LNCaP clone FGC (cell line): ENCODE measurements around the gene CSNK1D.

Experiments used
- DNase-seq: peaks from one replicate; pipeline ENCODE4 v3.0.0-alpha.2; 2011; ENCODE audit warnings: low read depth
- H3K4me3 ChIP-seq: 2 replicates; pipeline ENCODE4 v1.5.1; 2011; ENCODE audit warnings: mild to moderate bottlenecking, low read depth, low read length, control low read depth
- TF ChIP-seq, protein P1 (sequence below): IDR thresholded peaks from 2 replicates; pipeline ENCODE4 v1.5.1; 2012; ENCODE audit warnings: mild to moderate bottlenecking; ENCODE audit not compliant: control insufficient read depth, insufficient read depth; ENCODE audit errors: extremely low read depth

CSNK1D gene

DNA sequence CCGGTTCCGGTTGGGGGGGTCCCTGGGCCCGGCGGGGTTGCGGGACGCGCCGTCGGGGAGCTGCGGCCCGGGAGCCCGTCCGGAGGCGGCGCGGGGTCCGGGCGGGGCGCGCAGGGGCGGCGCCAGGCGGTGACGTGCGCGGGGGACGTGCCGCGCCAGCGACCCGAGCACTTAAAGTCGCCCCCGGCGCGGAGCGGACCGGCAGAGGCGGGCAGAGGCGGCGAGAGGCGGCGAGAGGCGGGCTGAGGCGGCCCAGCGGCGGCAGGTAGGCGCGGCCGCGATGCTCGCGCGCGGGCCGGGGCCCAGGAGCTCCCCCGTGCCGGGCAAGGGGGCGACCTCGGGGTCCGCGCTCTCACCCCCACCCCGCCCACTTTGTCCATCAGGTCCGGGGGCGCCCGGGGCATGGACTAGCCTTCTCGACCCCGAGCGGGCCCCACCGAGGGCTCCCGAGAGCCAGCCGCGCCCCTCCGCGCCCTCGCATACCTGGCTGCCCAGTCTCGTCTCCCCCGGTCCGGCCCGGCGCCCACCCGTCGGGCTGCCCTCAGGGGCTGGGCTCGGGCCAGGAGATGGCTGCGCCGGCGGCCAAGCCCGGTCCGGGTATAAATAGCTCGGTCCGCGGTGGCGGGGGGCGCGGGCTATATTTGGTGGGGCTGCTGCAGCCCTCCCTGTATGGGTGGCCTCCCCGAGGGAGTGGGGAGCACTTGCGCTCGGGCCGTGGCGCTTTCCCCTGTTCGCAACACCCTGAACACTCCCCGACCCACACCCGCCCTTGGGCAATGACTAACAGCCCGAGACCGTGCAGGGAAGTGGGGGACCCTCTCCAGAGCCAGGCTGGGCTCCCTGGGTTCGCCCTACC is 44.4 kb downstream of the CSNK1D start, which contains the start of gene SLC16A3:
Gene SLC16A3, plus strand, starts transcription at position 201 of the 856 bp plus-strand sequence. CDS start 6,967 bp downstream, outside the sequence.
- H3K4me3 ChIP-seq = peak within 1 kb of the TSS; percentile 52
- DNase-seq = no peak
- TF ChIP-seq, protein P1, sequence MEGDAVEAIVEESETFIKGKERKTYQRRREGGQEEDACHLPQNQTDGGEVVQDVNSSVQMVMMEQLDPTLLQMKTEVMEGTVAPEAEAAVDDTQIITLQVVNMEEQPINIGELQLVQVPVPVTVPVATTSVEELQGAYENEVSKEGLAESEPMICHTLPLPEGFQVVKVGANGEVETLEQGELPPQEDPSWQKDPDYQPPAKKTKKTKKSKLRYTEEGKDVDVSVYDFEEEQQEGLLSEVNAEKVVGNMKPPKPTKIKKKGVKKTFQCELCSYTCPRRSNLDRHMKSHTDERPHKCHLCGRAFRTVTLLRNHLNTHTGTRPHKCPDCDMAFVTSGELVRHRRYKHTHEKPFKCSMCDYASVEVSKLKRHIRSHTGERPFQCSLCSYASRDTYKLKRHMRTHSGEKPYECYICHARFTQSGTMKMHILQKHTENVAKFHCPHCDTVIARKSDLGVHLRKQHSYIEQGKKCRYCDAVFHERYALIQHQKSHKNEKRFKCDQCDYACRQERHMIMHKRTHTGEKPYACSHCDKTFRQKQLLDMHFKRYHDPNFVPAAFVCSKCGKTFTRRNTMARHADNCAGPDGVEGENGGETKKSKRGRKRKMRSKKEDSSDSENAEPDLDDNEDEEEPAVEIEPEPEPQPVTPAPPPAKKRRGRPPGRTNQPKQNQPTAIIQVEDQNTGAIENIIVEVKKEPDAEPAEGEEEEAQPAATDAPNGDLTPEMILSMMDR = no peak

DNA sequence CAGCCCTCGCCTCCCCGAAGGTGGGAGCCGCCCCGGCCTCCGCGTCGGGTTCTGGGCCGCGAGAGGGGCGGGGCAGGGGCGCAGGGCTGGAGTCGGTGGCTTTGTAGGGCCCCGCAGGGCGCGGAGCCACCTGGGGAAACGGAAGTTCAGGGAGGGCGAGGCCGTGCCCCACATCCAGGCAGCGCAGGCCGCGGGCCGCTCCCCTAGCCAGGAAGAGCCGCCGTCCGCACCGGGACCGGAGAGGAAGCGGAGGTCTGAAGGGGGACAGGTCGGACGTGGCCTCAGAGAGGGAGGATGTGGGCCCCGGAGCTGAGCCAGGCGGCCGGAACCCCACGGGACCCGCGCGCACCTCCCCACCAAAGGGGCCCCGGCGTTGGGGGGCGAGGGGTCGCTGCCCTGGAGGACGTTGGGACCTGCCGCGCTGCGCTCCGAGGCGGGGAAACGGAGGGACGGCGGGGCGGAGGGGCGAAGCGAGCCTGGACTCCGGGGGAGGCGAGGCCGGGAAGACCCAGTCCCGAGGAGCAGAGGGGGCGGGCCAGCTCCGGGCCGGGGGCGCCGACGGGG is 45.1 kb downstream of the CSNK1D start:
- TF ChIP-seq, protein P1 = no peak
- H3K4me3 ChIP-seq = no peak overlapping the region
- DNase-seq = no peak

DNA sequence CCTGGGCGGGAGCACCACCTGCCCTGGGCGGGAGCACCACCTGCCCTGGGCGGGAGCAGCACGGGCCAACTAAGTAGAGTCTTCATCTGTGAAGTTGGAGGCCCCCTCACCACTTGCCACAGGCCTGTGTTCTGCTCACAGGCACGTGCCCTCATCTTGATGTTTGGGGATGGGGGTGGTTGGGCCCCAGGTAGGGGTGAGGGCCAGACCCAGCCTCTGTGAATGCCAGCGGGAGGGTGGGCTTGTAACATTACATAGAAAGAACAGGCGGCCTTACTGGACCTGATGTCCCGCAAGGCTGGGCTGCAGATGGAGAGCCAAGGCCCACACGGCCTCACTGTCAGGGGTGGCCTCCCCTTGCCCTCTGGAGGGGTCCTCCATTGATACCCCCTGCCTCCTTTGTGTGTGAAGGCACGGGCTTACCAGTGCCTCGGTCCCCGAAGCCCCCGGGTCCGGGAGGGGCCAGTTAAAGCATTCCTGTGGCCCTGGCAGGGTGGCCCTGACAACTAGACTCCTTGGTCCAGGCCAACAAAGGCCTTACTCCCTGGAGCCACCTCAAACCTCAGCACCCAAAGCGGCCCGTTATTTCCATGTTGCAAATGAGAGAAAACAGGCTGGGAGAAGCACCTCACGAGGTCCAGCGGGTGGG is 45.7 kb downstream of the CSNK1D start:
- no peak overlapping the region for H3K4me3 ChIP-seq
- no peak for DNase-seq
- TF ChIP-seq, protein P1 = no peak

DNA sequence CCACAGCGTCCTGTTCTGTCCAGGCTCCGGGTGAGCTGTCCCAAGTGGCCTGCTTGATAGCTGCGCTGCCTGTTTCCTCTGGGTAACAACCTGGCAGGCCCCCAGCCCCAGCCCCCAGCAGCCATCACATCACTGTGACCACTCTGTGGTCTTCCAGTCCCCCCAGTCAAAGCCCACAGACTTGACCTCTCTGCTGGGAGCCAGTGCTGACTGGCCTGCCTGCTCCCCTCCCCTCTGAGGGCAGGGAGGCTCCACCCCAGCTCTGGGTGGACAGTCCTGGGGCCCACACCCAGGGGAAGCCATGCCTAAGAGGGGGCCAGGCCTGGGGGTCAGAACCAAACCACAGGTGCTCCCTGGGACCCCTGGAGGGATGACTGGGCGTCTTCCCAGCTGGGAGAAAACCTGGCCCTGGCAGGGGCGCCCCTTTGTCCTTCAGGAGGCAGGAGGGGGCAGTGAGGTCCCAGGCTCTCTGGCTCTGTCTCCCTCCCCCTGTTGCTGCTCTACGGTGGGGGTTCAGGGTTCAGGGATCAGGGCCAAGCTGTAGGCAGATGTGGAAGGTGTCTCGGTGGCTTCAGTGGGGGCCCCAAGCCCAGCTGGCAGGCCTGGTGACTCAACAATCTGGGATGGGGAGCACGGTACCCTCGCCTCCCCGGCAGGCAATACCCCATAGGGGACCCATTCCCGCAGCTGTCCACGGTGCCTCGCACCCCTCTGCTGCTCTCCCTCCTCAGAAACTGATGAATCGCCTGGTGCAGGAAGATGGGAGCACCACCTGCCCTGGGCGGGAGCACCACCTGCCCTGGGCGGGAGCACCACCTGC is 46.5 kb downstream of the CSNK1D start:
- no peak overlapping the region for H3K4me3 ChIP-seq
- TF ChIP-seq, protein P1 = no peak
- DNase-seq = no peak

DNA sequence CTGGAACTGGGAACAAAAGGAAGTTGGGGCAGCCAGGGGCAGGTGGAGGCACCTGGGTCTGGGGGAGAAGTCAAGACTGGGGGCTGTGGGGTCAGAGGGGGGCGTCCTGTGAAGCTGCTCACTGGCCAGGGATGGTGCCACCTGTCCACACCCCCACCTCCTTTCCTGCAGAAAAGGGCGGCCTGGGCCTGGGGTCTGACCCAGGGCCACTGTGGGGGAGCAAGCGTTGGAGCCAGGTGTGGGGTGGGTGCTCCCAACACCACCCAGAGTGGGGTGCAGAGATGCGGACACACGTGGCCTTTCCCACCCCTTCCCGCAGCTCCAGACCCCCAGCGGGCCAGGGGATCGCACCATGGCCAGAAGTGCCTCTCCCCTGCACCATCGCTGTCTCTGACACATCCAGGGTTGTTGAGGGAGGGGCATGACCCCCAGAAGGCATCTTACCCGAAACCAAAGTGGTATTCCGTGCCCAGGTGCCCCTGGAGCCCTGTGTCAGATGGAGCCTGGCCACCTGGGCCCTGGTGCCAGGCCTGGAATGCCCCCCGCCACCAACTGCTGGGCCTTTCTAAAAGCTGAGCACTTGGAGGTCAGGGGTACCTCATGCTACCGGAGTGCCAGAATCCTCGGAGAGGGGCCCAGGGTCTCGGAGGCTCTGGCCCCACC is 47.2 kb downstream of the CSNK1D start:
- H3K4me3 ChIP-seq = no peak overlapping the region
- no peak for DNase-seq
- TF ChIP-seq, protein P1 = no peak
